GM23338 (cell line): ENCODE results near the gene CRISPLD2. TPM values are rescaled to one million over a fixed set of nuclear protein-coding genes. Genes with fewer than 3 reads are reported as not detected.
"Not testable (repeated sequence)": the region's sequence is repeated elsewhere in the genome, so short reads cannot be mapped to it uniquely, and the experiment has no call there.

Experiments
- ATAC-seq: fragments of 200-7000 bp; cut with Tn5 transposase; 3 replicates; pipeline ENCODE4 v1.9.1; 2020
- DNase-seq: peaks from one replicate; pipeline ENCODE4 v3.0.0-alpha.2; 2015; ENCODE audit warnings: low spot score
- H2AFZ ChIP-seq: fragments of 200-600 bp; sonication (generic); 2 replicates; pipeline ENCODE4 v1.8.0; 2016; ENCODE audit warnings: antibody characterized with exemption, mild to moderate bottlenecking, moderate library complexity
- H3F3A ChIP-seq: fragments of 200-600 bp; sonication (generic); replicated peaks from 2 replicates; pipeline ENCODE4 v1.8.0; 2017; ENCODE audit warnings: antibody characterized with exemption, mixed run types, low read depth
- H3K27ac ChIP-seq: fragments of 200-600 bp; sonication (generic); 2 replicates; pipeline ENCODE4 v1.6.1; 2016; ENCODE audit warnings: low read depth
- H3K27me3 ChIP-seq: fragments of 200-600 bp; sonication (generic); 2 replicates; pipeline ENCODE4 v1.8.0; 2016; ENCODE audit warnings: mild to moderate bottlenecking, mixed run types, moderate library complexity; ENCODE audit not compliant: insufficient read depth
- H3K36me3 ChIP-seq: fragments of 200-600 bp; sonication (generic); 2 replicates; pipeline ENCODE4 v1.8.0; 2016; ENCODE audit warnings: mild to moderate bottlenecking; ENCODE audit not compliant: insufficient read depth
- H3K4me1 ChIP-seq: fragments of 200-600 bp; sonication (generic); 2 replicates; pipeline ENCODE4 v1.8.0; 2016; ENCODE audit warnings: mild to moderate bottlenecking, moderate library complexity; ENCODE audit not compliant: insufficient read depth
- H3K4me2 ChIP-seq: fragments of 200-600 bp; sonication (generic); 2 replicates; pipeline ENCODE4 v1.7.1; 2017; ENCODE audit warnings: mixed run types
- H3K4me3 ChIP-seq: fragments of 200-600 bp; sonication (generic); 2 replicates; pipeline ENCODE4 v1.6.1; 2016; ENCODE audit warnings: mixed run types
- H3K79me2 ChIP-seq: fragments of 200-600 bp; sonication (generic); replicated peaks from 2 replicates; pipeline ENCODE4 v1.8.0; 2017; ENCODE audit warnings: mild to moderate bottlenecking; ENCODE audit not compliant: insufficient read depth
- H3K9me2 ChIP-seq: fragments of 200-600 bp; sonication (generic); 2 replicates; pipeline ENCODE4 v1.8.0; 2017; ENCODE audit not compliant: insufficient read depth
- H4K20me1 ChIP-seq: fragments of 200-600 bp; sonication (generic); replicated peaks from 2 replicates; pipeline ENCODE4 v1.8.0; 2017; ENCODE audit warnings: mild to moderate bottlenecking; ENCODE audit not compliant: insufficient read depth
- H3K27ac Mint-ChIP-seq: 2 replicates; pipeline ENCODE4 v1.8.0; 2020; ENCODE audit warnings: inconsistent platforms, mild to moderate bottlenecking, moderate library complexity, mixed read lengths
- H3K27me3 Mint-ChIP-seq: 3 replicates; pipeline ENCODE4 v1.8.0; 2022; ENCODE audit warnings: low read depth, mild to moderate bottlenecking, moderate library complexity, mixed read lengths, inconsistent platforms; ENCODE audit not compliant: insufficient read depth, poor library complexity
- H3K36me3 Mint-ChIP-seq: 3 replicates; pipeline ENCODE4 v1.8.0; 2021; ENCODE audit warnings: low read depth, mild to moderate bottlenecking, inconsistent platforms, moderate library complexity, mixed read lengths
- H3K4me1 Mint-ChIP-seq: 3 replicates; pipeline ENCODE4 v1.8.0; 2020; ENCODE audit warnings: mild to moderate bottlenecking, inconsistent platforms, mixed read lengths
- H3K4me3 Mint-ChIP-seq: 3 replicates; pipeline ENCODE4 v1.8.0; 2021; ENCODE audit warnings: moderate library complexity, mild to moderate bottlenecking, inconsistent platforms, mixed read lengths
- H3K9me3 Mint-ChIP-seq: 3 replicates; pipeline ENCODE4 v1.8.0; 2020; ENCODE audit warnings: moderate library complexity, mild to moderate bottlenecking, inconsistent platforms, mixed read lengths
- NANOG ChIP-seq: IDR thresholded peaks from 2 replicates; pipeline ENCODE4 v1.6.1; 2016; ENCODE audit warnings: antibody characterized with exemption, borderline replicate concordance
- POLR2AphosphoS5 ChIP-seq: IDR thresholded peaks from 2 replicates; pipeline ENCODE4 v1.6.1; 2016; ENCODE audit warnings: antibody characterized with exemption, low read depth
- STAT1 ChIP-seq: IDR thresholded peaks from one replicate; pipeline ENCODE4 v1.6.1; 2016; ENCODE audit warnings: antibody characterized with exemption; ENCODE audit not compliant: unreplicated experiment
- ZNF114 ChIP-seq: fragments of 250-450 bp; sonication (Bioruptor Pico); IDR thresholded peaks from 2 replicates; pipeline ENCODE4 v1.5.0; 2020; ENCODE audit warnings: mild to moderate bottlenecking, moderate library complexity
- polyA plus RNA-seq: library from polyadenylated mRNA; unstranded; fragments of >200 nt; fragmentation: Nextera tagmentation; extraction: Ambion mirVana; gene quantifications from 2 replicates; pipeline ENCODE4 v1.2.1, GENCODE V29; 2016
- total RNA-seq: library from RNA; depleted of rRNA; stranded (reverse); fragments of >200 nt; shearing (Covaris generic); gene quantifications from 2 replicates; pipeline ENCODE4 v1.2.3, GENCODE V29; 2014

Gene CRISPLD2
- total and polyA plus RNA-seq, 2 experiments from 2014 or later, result 2.6 to 8.3 TPM

- H3K9me2 ChIP-seq, result no peaks in the 10 kb centered on the region
- no peaks in the 10 kb centered on the region for H3K4me1 ChIP-seq
- DNase-seq (no peak), ATAC-seq (no peak)
- TF ChIP-seq STAT1 (no peak), POLR2AphosphoS5 (no peak), ZNF114 (CRISPR knock-in tag) (no peak), NANOG (no peak)
- Mint-ChIP-seq H3K9me3 (peaks cover 7% of the 10 kb centered on the region), H3K4me3 (no peak overlapping the region), H3K27me3 (peaks cover 4% of the 10 kb centered on the region), H3K4me1 (no peaks in the 10 kb centered on the region), H3K36me3 (peaks cover 21% of the 10 kb centered on the region), H3K27ac (no peak overlapping the region)
- H3K27me3 ChIP-seq, result no peaks in the 10 kb centered on the region
- H3K36me3 ChIP-seq, result no peaks in the 10 kb centered on the region
- H3K4me2 ChIP-seq, result no peak overlapping the region
- H3K27ac ChIP-seq, result no peak overlapping the region
- no peaks in the 10 kb centered on the region for H3K79me2 ChIP-seq
- no peak overlapping the region for H3K4me3 ChIP-seq
- H3F3A ChIP-seq, result no peaks in the 10 kb centered on the region
- H2AFZ ChIP-seq, result no peak overlapping the region
- H4K20me1 ChIP-seq, result no peaks in the 10 kb centered on the region
These were observed 35.0 kb downstream of the CRISPLD2 start for GRCh38 chr16:84854759-84855158.

- H3K9me2 ChIP-seq, H3K4me3 Mint-ChIP-seq, H2AFZ ChIP-seq: not testable (repeated sequence)
These were observed 35.8 kb downstream of the CRISPLD2 start for GRCh38 chr16:84855435-84856202.

GRCh38 chr16:84856203-84856581 is 36.4 kb downstream of the CRISPLD2 start:
- H3K4me3 Mint-ChIP-seq, H3K27me3 ChIP-seq, H3K4me2 ChIP-seq, H2AFZ ChIP-seq, H3K4me3 ChIP-seq, H3K27ac Mint-ChIP-seq, H3K4me1 Mint-ChIP-seq, H3K4me1 ChIP-seq, ATAC-seq, H3K9me2 ChIP-seq, H3F3A ChIP-seq, H4K20me1 ChIP-seq, H3K36me3 ChIP-seq, H3K27ac ChIP-seq, H3K27me3 Mint-ChIP-seq, DNase-seq, H3K79me2 ChIP-seq: not testable (repeated sequence)
- Mint-ChIP-seq H3K9me3 (peaks cover 17% of the 10 kb centered on the region), H3K36me3 (peaks cover 27% of the 10 kb centered on the region)

More at GRCh38 chr16:84855435-84856202, 35.8 kb downstream of the CRISPLD2 start:
- not testable (repeated sequence) for H3K4me1 ChIP-seq, H3K36me3 ChIP-seq, H3K4me3 ChIP-seq, H3K27ac ChIP-seq, H3K27ac Mint-ChIP-seq, H3K4me2 ChIP-seq, H3K4me1 Mint-ChIP-seq, H3K27me3 Mint-ChIP-seq, H4K20me1 ChIP-seq, DNase-seq, H3K27me3 ChIP-seq, ATAC-seq, H3K79me2 ChIP-seq, H3F3A ChIP-seq
- Mint-ChIP-seq H3K9me3 (peaks cover 13% of the 10 kb centered on the region), H3K36me3 (peaks cover 27% of the 10 kb centered on the region)

- not testable (repeated sequence) for H3K4me2 ChIP-seq, H3K4me1 ChIP-seq, H4K20me1 ChIP-seq, H3K27ac Mint-ChIP-seq, DNase-seq, H3K27me3 ChIP-seq, ATAC-seq, H3K4me1 Mint-ChIP-seq, H3K27ac ChIP-seq, H3K79me2 ChIP-seq, H3K27me3 Mint-ChIP-seq, H3K36me3 ChIP-seq, H3F3A ChIP-seq, H3K4me3 Mint-ChIP-seq, H3K9me2 ChIP-seq, H2AFZ ChIP-seq, H3K4me3 ChIP-seq
- peaks cover 27% of the 10 kb centered on the region for H3K36me3 Mint-ChIP-seq
- H3K9me3 Mint-ChIP-seq, result peaks cover 17% of the 10 kb centered on the region
These were observed 37.0 kb downstream of the CRISPLD2 start for GRCh38 chr16:84856811-84857210.
